Gastrocnemius medialis (tissue), 4 donors: ENCODE results near the gene C17orf114.

ENCODE experiments used
- POLR2A ChIP-seq, 2 donors: fragments of 450-650 bp; IDR thresholded peaks; one replicate each; pipeline ENCODE4 v1.6.1; 2017; ENCODE audit warnings: antibody characterized with exemption in 2 of 2, mild to moderate bottlenecking in 2 of 2, moderate library complexity in 2 of 2
- TF ChIP-seq, protein P1 (sequence below), 5 experiments: fragments of 450-650 bp in 3 of 5; fragments of 200-600 bp in 2 of 5; sonication (generic) in 2 of 5; IDR thresholded peaks in 4 of 5; conservative IDR thresholded peaks in 1 of 5; 1 replicate in 4 of 5; 2 replicates in 1 of 5; pipeline ENCODE4 v1.5.1; 2016 to 2019; ENCODE audit warnings: antibody characterized with exemption in 5 of 5, mild to moderate bottlenecking in 3 of 5, moderate library complexity in 3 of 5

DNA sequence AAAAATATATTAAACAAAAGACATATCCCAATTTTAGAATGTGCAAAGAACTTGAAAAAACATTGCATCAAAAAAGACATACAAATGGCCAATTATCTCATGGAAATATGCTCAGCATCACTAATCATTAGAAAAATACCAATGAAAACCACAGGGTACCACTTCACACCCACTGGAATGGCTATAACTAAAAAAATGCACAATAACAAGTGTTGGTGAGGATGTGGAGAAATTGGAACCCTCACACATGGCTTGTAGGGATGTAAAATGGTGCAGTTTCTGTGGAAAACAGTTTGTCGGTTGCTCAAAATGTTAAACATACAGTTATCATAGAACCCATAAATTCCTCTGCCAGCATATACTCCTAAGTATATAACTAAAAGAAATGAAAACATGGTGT is 7.0 kb downstream of the C17orf114 start:
- TF ChIP-seq POLR2A (IDR thresholded peaks at IDR 0.05) = no peak
- TF ChIP-seq, protein P1, sequence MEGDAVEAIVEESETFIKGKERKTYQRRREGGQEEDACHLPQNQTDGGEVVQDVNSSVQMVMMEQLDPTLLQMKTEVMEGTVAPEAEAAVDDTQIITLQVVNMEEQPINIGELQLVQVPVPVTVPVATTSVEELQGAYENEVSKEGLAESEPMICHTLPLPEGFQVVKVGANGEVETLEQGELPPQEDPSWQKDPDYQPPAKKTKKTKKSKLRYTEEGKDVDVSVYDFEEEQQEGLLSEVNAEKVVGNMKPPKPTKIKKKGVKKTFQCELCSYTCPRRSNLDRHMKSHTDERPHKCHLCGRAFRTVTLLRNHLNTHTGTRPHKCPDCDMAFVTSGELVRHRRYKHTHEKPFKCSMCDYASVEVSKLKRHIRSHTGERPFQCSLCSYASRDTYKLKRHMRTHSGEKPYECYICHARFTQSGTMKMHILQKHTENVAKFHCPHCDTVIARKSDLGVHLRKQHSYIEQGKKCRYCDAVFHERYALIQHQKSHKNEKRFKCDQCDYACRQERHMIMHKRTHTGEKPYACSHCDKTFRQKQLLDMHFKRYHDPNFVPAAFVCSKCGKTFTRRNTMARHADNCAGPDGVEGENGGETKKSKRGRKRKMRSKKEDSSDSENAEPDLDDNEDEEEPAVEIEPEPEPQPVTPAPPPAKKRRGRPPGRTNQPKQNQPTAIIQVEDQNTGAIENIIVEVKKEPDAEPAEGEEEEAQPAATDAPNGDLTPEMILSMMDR (IDR thresholded peaks at IDR 0.05 in 4 of 5, conservative IDR thresholded peaks at IDR 0.05 in 1 of 5) = no peak
